A549 (cell line): ENCODE data around the gene FGF2. TPM values are rescaled to one million over a fixed set of nuclear protein-coding genes. Genes with fewer than 3 reads are reported as not detected.

Experiments used
- ATAC-seq, 2 experiments: fragments of 200-7000 bp in 1 of 2; fragments of >200 bp in 1 of 2; cut with Nextera tagmentation in 1 of 2; cut with Tn5 transposase in 1 of 2; 3 replicates each; pipeline versions ENCODE4 v1.8.0 to v1.9.1; 2018 to 2020; ENCODE audit warnings: mild to moderate bottlenecking in 1 of 2, moderate library complexity in 1 of 2
- CTCF ChIA-PET: fragments of 300-600 bp; sonication (Branson Sonifier 250); formaldehyde crosslinking; extraction: SDS; loops from one replicate; lab custom pipeline; 2021; ENCODE audit warnings: antibody characterized with exemption, inconsistent platforms; lab: Yijun Ruan, JAX
- POLR2A ChIA-PET: fragments of 350-600 bp; formaldehyde crosslinking; extraction: SDS; loops from one replicate; lab custom pipeline; 2021; ENCODE audit warnings: antibody characterized with exemption, inconsistent platforms; lab: Yijun Ruan, JAX
- DNase-seq, 2 experiments: peaks; one replicate each; pipeline versions ENCODE4 v3.0.0 to v3.0.0-alpha.2; 2011 to 2016; ENCODE audit warnings: low read depth in 1 of 2, low spot score in 1 of 2
- FAIRE-seq: peaks from 2 replicates; lab custom pipeline; 2011; peaks lifted over from hg19 to GRCh38; lab: Jason Lieb, UNC
- H3K27ac ChIP-seq, 2 experiments: fragments of >200 bp; sonication (Bioruptor Twin); formaldehyde crosslinking; 3 replicates each; pipeline ENCODE4 v1.5.1; 2016 to 2017
- H3K4me1 ChIP-seq: fragments of >200 bp; sonication (Bioruptor Twin); formaldehyde crosslinking; 3 replicates; pipeline ENCODE4 v1.6.1; 2016
- H3K4me2 ChIP-seq: fragments of >200 bp; sonication (Bioruptor Twin); formaldehyde crosslinking; 3 replicates; pipeline ENCODE4 v1.6.1; 2016
- H3K4me3 ChIP-seq: fragments of >200 bp; sonication (Bioruptor Twin); formaldehyde crosslinking; 3 replicates; pipeline ENCODE4 v1.5.1; 2016
- H3K9me3 ChIP-seq: fragments of >200 bp; sonication (Bioruptor Twin); formaldehyde crosslinking; 3 replicates; pipeline ENCODE4 v1.6.1; 2016
- ATOH8 ChIP-seq: fragments of 250-450 bp; sonication (Bioruptor Pico); IDR thresholded peaks from 2 replicates; pipeline ENCODE4 v1.5.0; 2020; ENCODE audit warnings: low read depth, mild to moderate bottlenecking, moderate library complexity
- BHLHE40 ChIP-seq: IDR thresholded peaks from 2 replicates; pipeline ENCODE4 v1.6.1; 2012; ENCODE audit warnings: low read depth, low read length, inconsistent platforms
- CEBPB ChIP-seq, 2 experiments: fragments of >200 bp in 1 of 2; sonication (Bioruptor Twin) in 1 of 2; formaldehyde crosslinking in 1 of 2; IDR thresholded peaks; 2 replicates each; pipeline ENCODE4 v1.6.1; 2012 to 2016
- CHD2 ChIP-seq: fragments of 150-350 bp; IDR thresholded peaks from 2 replicates; pipeline ENCODE4 v1.6.1; 2014; ENCODE audit warnings: low read length; ENCODE audit not compliant: partially characterized antibody
- CHD4 ChIP-seq: fragments of 200-600 bp; sonication (generic); IDR thresholded peaks from 2 replicates; pipeline ENCODE4 v1.6.1; 2016; ENCODE audit warnings: antibody characterized with exemption, mild to moderate bottlenecking, borderline replicate concordance
- E2F6 ChIP-seq: IDR thresholded peaks from 2 replicates; pipeline ENCODE4 v1.6.1; 2012; ENCODE audit warnings: low read depth, borderline replicate concordance
- EHF ChIP-seq: fragments of 250-450 bp; sonication (Bioruptor Pico); IDR thresholded peaks from 2 replicates; pipeline ENCODE4 v1.5.0; 2020; ENCODE audit warnings: mild to moderate bottlenecking
- EHMT2 ChIP-seq: fragments of 200-600 bp; sonication (generic); IDR thresholded peaks from 2 replicates; pipeline ENCODE4 v1.6.1; 2016; ENCODE audit warnings: antibody characterized with exemption, low read depth, mild to moderate bottlenecking, moderate library complexity
- EP300 ChIP-seq, 2 experiments: fragments of >200 bp; sonication (Bioruptor Twin); formaldehyde crosslinking; IDR thresholded peaks; 2 replicates in 1 of 2; 3 replicates in 1 of 2; pipeline ENCODE4 v1.6.1; 2016 to 2017
- ESRRA ChIP-seq: fragments of 150-350 bp; IDR thresholded peaks from 2 replicates; pipeline ENCODE4 v1.6.1; 2014; ENCODE audit warnings: mild to moderate bottlenecking, low read length, borderline replicate concordance
- FOSL2 ChIP-seq, 2 experiments: fragments of 450-650 bp in 1 of 2; fragments of >200 bp in 1 of 2; sonication (Bioruptor Twin) in 1 of 2; formaldehyde crosslinking; IDR thresholded peaks; 2 replicates each; pipeline versions ENCODE4 v1.5.0 to v1.6.1; 2016 to 2020; ENCODE audit warnings: mild to moderate bottlenecking in 1 of 2, moderate library complexity in 1 of 2
- GATA3 ChIP-seq: IDR thresholded peaks from 2 replicates; pipeline ENCODE4 v1.6.1; 2012; ENCODE audit warnings: borderline replicate concordance
- HOXA7 ChIP-seq: fragments of 250-450 bp; sonication (Bioruptor Pico); IDR thresholded peaks from 2 replicates; pipeline ENCODE4 v1.5.0; 2020; ENCODE audit warnings: mild to moderate bottlenecking, moderate library complexity
- HOXB13 ChIP-seq: fragments of 250-450 bp; sonication (Bioruptor Pico); IDR thresholded peaks from 2 replicates; pipeline ENCODE4 v1.5.0; 2020; ENCODE audit warnings: low read depth, mild to moderate bottlenecking, moderate library complexity
- HOXB5 ChIP-seq: fragments of 250-450 bp; sonication (Bioruptor Pico); IDR thresholded peaks from 2 replicates; pipeline ENCODE4 v1.5.0; 2020; ENCODE audit warnings: mild to moderate bottlenecking, moderate library complexity
- JUNB ChIP-seq: fragments of >200 bp; sonication (Bioruptor Twin); formaldehyde crosslinking; IDR thresholded peaks from 2 replicates; pipeline ENCODE4 v1.6.1; 2016
- KDM5A ChIP-seq: fragments of 200-600 bp; sonication (generic); IDR thresholded peaks from 2 replicates; pipeline ENCODE4 v1.6.1; 2016; ENCODE audit warnings: antibody characterized with exemption, mild to moderate bottlenecking
- MAFK ChIP-seq: fragments of 450-650 bp; IDR thresholded peaks from 2 replicates; pipeline ENCODE4 v1.6.1; 2014; ENCODE audit not compliant: partially characterized antibody
- MAZ ChIP-seq: fragments of 150-350 bp; IDR thresholded peaks from 2 replicates; pipeline ENCODE4 v1.6.1; 2014; ENCODE audit warnings: antibody characterized with exemption, low read depth, low read length, borderline replicate concordance
- MYC ChIP-seq: IDR thresholded peaks from 2 replicates; pipeline ENCODE4 v1.6.1; 2012; ENCODE audit warnings: mild to moderate bottlenecking, inconsistent platforms, low read length, improper control_type of control experiment, borderline replicate concordance
- NFE2L2 ChIP-seq: fragments of 150-350 bp; conservative IDR thresholded peaks from 2 replicates; pipeline ENCODE4 v1.6.1; 2014; ENCODE audit warnings: low read length
- NPAS2 ChIP-seq: fragments of 250-450 bp; sonication (Bioruptor Pico); IDR thresholded peaks from 2 replicates; pipeline ENCODE4 v1.8.0; 2022; ENCODE audit warnings: mild to moderate bottlenecking, moderate library complexity, borderline replicate concordance
- NR3C1 ChIP-seq: fragments of >200 bp; sonication (Bioruptor Twin); formaldehyde crosslinking; IDR thresholded peaks from 3 replicates; pipeline ENCODE4 v1.6.1; 2017
- POLR2A ChIP-seq: IDR thresholded peaks from 2 replicates; pipeline ENCODE4 v1.6.1; 2012; ENCODE audit warnings: mild to moderate bottlenecking, low read length
- POLR2AphosphoS2 ChIP-seq: conservative IDR thresholded peaks from 2 replicates; pipeline ENCODE4 v1.6.1; 2012; ENCODE audit warnings: low read length, improper control_type of control experiment, inconsistent platforms
- RCOR1 ChIP-seq: fragments of 150-350 bp; IDR thresholded peaks from 2 replicates; pipeline ENCODE4 v1.6.1; 2014; ENCODE audit warnings: antibody characterized with exemption, low read length, low read depth
- SMC3 ChIP-seq: fragments of >200 bp; sonication (Bioruptor Twin); formaldehyde crosslinking; IDR thresholded peaks from 3 replicates; pipeline ENCODE4 v1.6.1; 2018; ENCODE audit warnings: inconsistent platforms
- TFCP2L1 ChIP-seq: fragments of 250-450 bp; sonication (Bioruptor Pico); IDR thresholded peaks from 2 replicates; pipeline ENCODE4 v1.5.0; 2021; ENCODE audit warnings: mild to moderate bottlenecking
- ZFP36 ChIP-seq: fragments of 450-650 bp; IDR thresholded peaks from 2 replicates; pipeline ENCODE4 v1.6.1; 2014; ENCODE audit warnings: borderline replicate concordance; ENCODE audit not compliant: partially characterized antibody
- ZNF302 ChIP-seq: fragments of 250-450 bp; sonication (Bioruptor Pico); IDR thresholded peaks from 2 replicates; pipeline ENCODE4 v1.9.0; 2021; ENCODE audit warnings: inconsistent platforms, mild to moderate bottlenecking, moderate library complexity
- whole genome bisulfite sequencing: methylation state at CpG from one replicate; pipeline ENCODE4 v1.1.6; 2017; ENCODE audit errors: missing lambda C conversion rate; 5-methylcytosine and 5-hydroxymethylcytosine counted together
- polyA plus RNA-seq, 4 experiments: library from polyadenylated mRNA; depleted of rRNA in 3 of 4; stranded (reverse); fragments of >200 nt; fragmentation: RNase III in 1 of 4; extraction: RNeasy Plus Mini Kit Qiagen cat#74134 plus additional on column Dnase treatment in 1 of 4; gene quantifications; 2 replicates in 3 of 4; 3 replicates in 1 of 4; pipeline ENCODE4 v1.2.3, GENCODE V29; 2011 to 2017
- TF ChIP-seq, protein P1 (sequence below): IDR thresholded peaks from 2 replicates; pipeline ENCODE4 v1.6.1; 2012
- TF ChIP-seq, protein P2 (sequence below): IDR thresholded peaks from 2 replicates; pipeline ENCODE4 v1.6.1; 2012
- TF ChIP-seq, protein P3 (sequence below): fragments of >200 bp; sonication (Bioruptor Twin); formaldehyde crosslinking; IDR thresholded peaks from 3 replicates; pipeline ENCODE4 v1.6.1; 2016
- TF ChIP-seq, protein P4 (sequence below): fragments of >200 bp; sonication (Bioruptor Twin); formaldehyde crosslinking; IDR thresholded peaks from 2 replicates; pipeline ENCODE4 v1.6.1; 2016
- TF ChIP-seq, protein P5 (sequence below): fragments of >200 bp; sonication (Bioruptor Twin); formaldehyde crosslinking; IDR thresholded peaks from 3 replicates; pipeline ENCODE4 v1.5.1; 2016
- TF ChIP-seq, protein P6 (sequence below): fragments of 450-650 bp; IDR thresholded peaks from 2 replicates; pipeline ENCODE4 v1.6.1; 2014; ENCODE audit warnings: antibody characterized with exemption

FGF2 gene
- polyA plus RNA-seq, 2 of the 4 experiments (the other 2 are of a cell fraction): 35.1 to 45.2 TPM

DNA sequence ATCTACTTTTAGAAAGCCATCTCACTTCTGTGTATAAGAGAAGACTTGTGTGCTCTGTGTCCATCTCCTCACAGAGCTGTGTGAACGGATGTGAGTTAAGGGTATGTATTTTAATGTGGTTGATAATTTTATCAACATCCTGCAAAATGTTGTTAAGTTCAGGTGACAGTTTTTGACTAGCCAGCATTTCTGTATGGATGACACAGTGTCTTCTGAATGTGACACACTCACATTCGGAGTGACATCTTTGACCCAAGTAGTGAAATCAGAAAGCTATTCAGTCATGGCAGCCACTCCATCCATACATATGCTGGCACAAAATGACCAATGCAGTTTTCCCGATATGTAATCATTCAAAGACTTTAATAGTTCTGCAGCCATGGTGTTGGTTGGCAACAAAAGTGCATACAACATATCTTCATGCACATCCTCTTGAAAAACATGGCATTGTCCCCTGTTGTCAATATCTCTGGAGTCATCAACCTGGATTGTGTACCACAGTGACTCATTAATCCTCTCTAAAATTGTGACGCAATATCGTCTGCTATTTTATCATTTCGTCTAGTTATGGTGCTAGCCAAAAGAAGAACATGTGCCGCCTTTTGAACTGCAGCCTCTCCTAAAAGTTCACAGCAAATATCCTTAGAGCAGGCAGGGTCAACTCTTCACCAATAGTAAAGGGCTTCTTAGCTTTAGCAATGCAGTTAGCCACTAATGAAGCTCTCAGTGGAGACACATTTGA, 6.8 kb upstream of the FGF2 start:
- peak overlapping the region; percentile 75 to 82 for H3K27ac ChIP-seq
- FAIRE-seq: no peak
- DNase-seq: peak in 1 of 2 experiments; percentile 57
- no peaks in the 10 kb centered on the region for H3K9me3 ChIP-seq
- peaks cover 25% of the 10 kb centered on the region for H3K4me1 ChIP-seq
- POLR2A ChIA-PET: no interaction called here
- CTCF ChIA-PET: interaction anchor here (0.6 kb wide), 1 partner anchor 38 kb away, joined by 3 read pairs; no protein-coding TSS in a partner anchor
- ATAC-seq: peak in 1 of 2 experiments; percentile 66; a peak in 3 of 6 replicates
- H3K4me2 ChIP-seq: peak overlapping the region; percentile 62
- 31% methylated on average over 7 of the region's 7 CpGs for WGBS
- H3K4me3 ChIP-seq: no peak overlapping the region
- TF ChIP-seq BHLHE40 (no peak), FOSL2 (IDR thresholded peaks at IDR 0.05) (peak; percentile 39), FOSL2 (CRISPR knock-in tag; IDR thresholded peaks at IDR 0.05) (peak; percentile 86), ZFP36 (no peak), NPAS2 (CRISPR knock-in tag) (no peak), EHMT2 (no peak), MAZ (no peak), KDM5A (no peak), EP300 (IDR thresholded peaks at IDR 0.05) (no peak), EHF (CRISPR knock-in tag) (no peak), SMC3 (no peak), ATOH8 (CRISPR knock-in tag) (no peak), CEBPB (IDR thresholded peaks at IDR 0.05) (peak; percentile 72 to 90; a peak in 3 of 4 replicates), POLR2AphosphoS2 (no peak), RCOR1 (no peak), POLR2A (no peak), MYC (no peak), NR3C1 (no peak), ESRRA (no peak), NFE2L2 (no peak), HOXA7 (CRISPR knock-in tag) (no peak), ZNF302 (CRISPR knock-in tag) (no peak), GATA3 (peak; percentile 79), HOXB5 (CRISPR knock-in tag) (no peak), JUNB (peak; percentile 34; the same call in 1 of the 2 replicates), TFCP2L1 (CRISPR knock-in tag) (no peak), MAFK (no peak), E2F6 (peak; percentile 23; the same call in 1 of the 2 replicates), CHD4 (no peak), CHD2 (no peak), HOXB13 (CRISPR knock-in tag) (no peak)
- TF ChIP-seq, protein P1, sequence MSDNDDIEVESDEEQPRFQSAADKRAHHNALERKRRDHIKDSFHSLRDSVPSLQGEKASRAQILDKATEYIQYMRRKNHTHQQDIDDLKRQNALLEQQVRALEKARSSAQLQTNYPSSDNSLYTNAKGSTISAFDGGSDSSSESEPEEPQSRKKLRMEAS: peak; percentile 51
- TF ChIP-seq, protein P2, sequence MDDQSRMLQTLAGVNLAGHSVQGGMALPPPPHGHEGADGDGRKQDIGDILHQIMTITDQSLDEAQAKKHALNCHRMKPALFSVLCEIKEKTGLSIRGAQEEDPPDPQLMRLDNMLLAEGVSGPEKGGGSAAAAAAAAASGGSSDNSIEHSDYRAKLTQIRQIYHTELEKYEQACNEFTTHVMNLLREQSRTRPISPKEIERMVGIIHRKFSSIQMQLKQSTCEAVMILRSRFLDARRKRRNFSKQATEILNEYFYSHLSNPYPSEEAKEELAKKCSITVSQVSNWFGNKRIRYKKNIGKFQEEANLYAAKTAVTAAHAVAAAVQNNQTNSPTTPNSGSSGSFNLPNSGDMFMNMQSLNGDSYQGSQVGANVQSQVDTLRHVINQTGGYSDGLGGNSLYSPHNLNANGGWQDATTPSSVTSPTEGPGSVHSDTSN: no peak
- TF ChIP-seq, protein P3, sequence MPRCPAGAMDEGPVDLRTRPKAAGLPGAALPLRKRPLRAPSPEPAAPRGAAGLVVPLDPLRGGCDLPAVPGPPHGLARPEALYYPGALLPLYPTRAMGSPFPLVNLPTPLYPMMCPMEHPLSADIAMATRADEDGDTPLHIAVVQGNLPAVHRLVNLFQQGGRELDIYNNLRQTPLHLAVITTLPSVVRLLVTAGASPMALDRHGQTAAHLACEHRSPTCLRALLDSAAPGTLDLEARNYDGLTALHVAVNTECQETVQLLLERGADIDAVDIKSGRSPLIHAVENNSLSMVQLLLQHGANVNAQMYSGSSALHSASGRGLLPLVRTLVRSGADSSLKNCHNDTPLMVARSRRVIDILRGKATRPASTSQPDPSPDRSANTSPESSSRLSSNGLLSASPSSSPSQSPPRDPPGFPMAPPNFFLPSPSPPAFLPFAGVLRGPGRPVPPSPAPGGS: no peak
- TF ChIP-seq, protein P4, sequence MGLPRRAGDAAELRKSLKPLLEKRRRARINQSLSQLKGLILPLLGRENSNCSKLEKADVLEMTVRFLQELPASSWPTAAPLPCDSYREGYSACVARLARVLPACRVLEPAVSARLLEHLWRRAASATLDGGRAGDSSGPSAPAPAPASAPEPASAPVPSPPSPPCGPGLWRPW: no peak
- TF ChIP-seq, protein P5, sequence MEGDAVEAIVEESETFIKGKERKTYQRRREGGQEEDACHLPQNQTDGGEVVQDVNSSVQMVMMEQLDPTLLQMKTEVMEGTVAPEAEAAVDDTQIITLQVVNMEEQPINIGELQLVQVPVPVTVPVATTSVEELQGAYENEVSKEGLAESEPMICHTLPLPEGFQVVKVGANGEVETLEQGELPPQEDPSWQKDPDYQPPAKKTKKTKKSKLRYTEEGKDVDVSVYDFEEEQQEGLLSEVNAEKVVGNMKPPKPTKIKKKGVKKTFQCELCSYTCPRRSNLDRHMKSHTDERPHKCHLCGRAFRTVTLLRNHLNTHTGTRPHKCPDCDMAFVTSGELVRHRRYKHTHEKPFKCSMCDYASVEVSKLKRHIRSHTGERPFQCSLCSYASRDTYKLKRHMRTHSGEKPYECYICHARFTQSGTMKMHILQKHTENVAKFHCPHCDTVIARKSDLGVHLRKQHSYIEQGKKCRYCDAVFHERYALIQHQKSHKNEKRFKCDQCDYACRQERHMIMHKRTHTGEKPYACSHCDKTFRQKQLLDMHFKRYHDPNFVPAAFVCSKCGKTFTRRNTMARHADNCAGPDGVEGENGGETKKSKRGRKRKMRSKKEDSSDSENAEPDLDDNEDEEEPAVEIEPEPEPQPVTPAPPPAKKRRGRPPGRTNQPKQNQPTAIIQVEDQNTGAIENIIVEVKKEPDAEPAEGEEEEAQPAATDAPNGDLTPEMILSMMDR: no peak
- TF ChIP-seq, protein P6, sequence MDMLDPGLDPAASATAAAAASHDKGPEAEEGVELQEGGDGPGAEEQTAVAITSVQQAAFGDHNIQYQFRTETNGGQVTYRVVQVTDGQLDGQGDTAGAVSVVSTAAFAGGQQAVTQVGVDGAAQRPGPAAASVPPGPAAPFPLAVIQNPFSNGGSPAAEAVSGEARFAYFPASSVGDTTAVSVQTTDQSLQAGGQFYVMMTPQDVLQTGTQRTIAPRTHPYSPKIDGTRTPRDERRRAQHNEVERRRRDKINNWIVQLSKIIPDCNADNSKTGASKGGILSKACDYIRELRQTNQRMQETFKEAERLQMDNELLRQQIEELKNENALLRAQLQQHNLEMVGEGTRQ: no peak
